Colonic mucosa (tissue), 4 donors: ENCODE measurements around the gene BRPF1. TPM values are rescaled to one million over a fixed set of nuclear protein-coding genes. Genes with fewer than 3 reads are reported as not detected.

Source experiments
- DNase-seq: peaks from one replicate; pipeline ENCODE4 v3.0.0-alpha.2; 2020
- H3K27ac ChIP-seq: fragments of 200-600 bp; one replicate; pipeline ENCODE4 v1.8.0; 2021
- H3K27me3 ChIP-seq: fragments of 200-600 bp; one replicate; pipeline ENCODE4 v1.8.0; 2021
- H3K36me3 ChIP-seq: fragments of 200-600 bp; one replicate; pipeline ENCODE4 v1.8.0; 2021
- H3K4me1 ChIP-seq: fragments of 200-600 bp; one replicate; pipeline ENCODE4 v1.8.0; 2021; ENCODE audit warnings: mild to moderate bottlenecking
- H3K4me3 ChIP-seq: fragments of 200-600 bp; one replicate; pipeline ENCODE4 v1.8.0; 2021
- H3K9ac ChIP-seq, 2 donors: one replicate each; pipeline ENCODE4 v1.7.0; 2013; ENCODE audit warnings: control low read depth in 2 of 2, low read depth in 2 of 2, low read length in 2 of 2
- H3K9me3 ChIP-seq: fragments of 200-600 bp; one replicate; pipeline ENCODE4 v1.8.0; 2021
- CTCF ChIP-seq: fragments of 200-600 bp; IDR thresholded peaks from one replicate; pipeline ENCODE4 v1.8.0; 2022; ENCODE audit warnings: antibody characterized with exemption, mild to moderate bottlenecking
- intact Hi-C: fragments of 100-400 bp; cut with DNase I; formaldehyde crosslinking; loops from one replicate; pipeline ENCODE4 v1.14.1; 2022
- total RNA-seq, 2 donors: library from RNA; stranded (reverse); fragmentation: NEBNext Ultra II Directional in 1 of 2; extraction: Animal tissue kit (Norgen Biotek cat#: 25700) in 1 of 2; gene quantifications; one replicate each; pipeline ENCODE4 v1.2.1, GENCODE V29; 2021
- donor health status: healthy.
- donor health status: DM: no; HTN: no; CAD: no.
- donor health status: DM: no; HTN: no; CAD: no.

BRPF1 gene
- total RNA-seq, 2 donors from 2014 or later: 13.6 to 18.7 TPM

GRCh38 chr3:9686703-9687102, 44.8 kb upstream of the BRPF1 start:
- no peak for TF ChIP-seq CTCF
- no peak overlapping the region for H3K9ac ChIP-seq
- no peaks in the 10 kb centered on the region for H3K4me1 ChIP-seq
- intact Hi-C loops: loop anchor here (10.0 kb wide), 1 partner anchor 182 kb away; no protein-coding TSS in a partner anchor
- H3K27ac ChIP-seq: no peak overlapping the region
- peaks cover 30% of the 10 kb centered on the region for H3K36me3 ChIP-seq
- H3K9me3 ChIP-seq: no peaks in the 10 kb centered on the region
- DNase-seq: no peak
- H3K4me3 ChIP-seq: no peak overlapping the region
- H3K27me3 ChIP-seq: no peaks in the 10 kb centered on the region

- intact Hi-C loops: loop anchor here (10.0 kb wide), 1 partner anchor 183 kb away; no protein-coding TSS in a partner anchor
- Histone ChIP-seq H3K27ac (no peak overlapping the region), H3K9ac (no peak overlapping the region), H3K4me3 (no peak overlapping the region), H3K9me3 (no peaks in the 10 kb centered on the region), H3K27me3 (no peaks in the 10 kb centered on the region), H3K36me3 (peaks cover 30% of the 10 kb centered on the region), H3K4me1 (no peaks in the 10 kb centered on the region)
- no peak for TF ChIP-seq CTCF
- DNase-seq: no peak
Measured at GRCh38 chr3:9687514-9687913, 44.0 kb upstream of the BRPF1 start.

- intact Hi-C loops: loop anchor here (10.0 kb wide), 1 partner anchor 184 kb away; no protein-coding TSS in a partner anchor
- H3K4me1 ChIP-seq: no peaks in the 10 kb centered on the region
Measured at GRCh38 chr3:9688961-9689360, 42.6 kb upstream of the BRPF1 start.

GRCh38 chr3:9689757-9690156, 41.8 kb upstream of the BRPF1 start:
- Histone ChIP-seq H3K27me3 (no peaks in the 10 kb centered on the region), H3K4me3 (no peak overlapping the region), H3K4me1 (no peaks in the 10 kb centered on the region), H3K36me3 (peaks cover 18% of the 10 kb centered on the region), H3K27ac (no peak overlapping the region), H3K9ac (no peak overlapping the region), H3K9me3 (no peaks in the 10 kb centered on the region)
- TF ChIP-seq CTCF: no peak
- DNase-seq: no peak
- intact Hi-C loops: loop anchor here (10.0 kb wide), 1 partner anchor 185 kb away; no protein-coding TSS in a partner anchor

More at GRCh38 chr3:9688961-9689360, 42.6 kb upstream of the BRPF1 start:
- Histone ChIP-seq H3K27me3 (no peaks in the 10 kb centered on the region), H3K9ac (no peak overlapping the region), H3K27ac (no peak overlapping the region), H3K36me3 (peaks cover 18% of the 10 kb centered on the region), H3K4me3 (no peak overlapping the region), H3K9me3 (no peaks in the 10 kb centered on the region)
- no peak for DNase-seq
- no peak for TF ChIP-seq CTCF

GRCh38 chr3:9690451-9691450, 40.8 kb upstream of the BRPF1 start:
- H3K9me3 ChIP-seq: no peaks in the 10 kb centered on the region
- intact Hi-C loops: no loop called here
- peaks cover 18% of the 10 kb centered on the region for H3K36me3 ChIP-seq
- H3K27ac ChIP-seq: no peak overlapping the region
- DNase-seq: no peak
- no peak for TF ChIP-seq CTCF
- no peaks in the 10 kb centered on the region for H3K27me3 ChIP-seq
- no peaks in the 10 kb centered on the region for H3K4me1 ChIP-seq
- H3K9ac ChIP-seq: no peak overlapping the region
- no peak overlapping the region for H3K4me3 ChIP-seq
